ENCODE measurements around the gene GCM1. TPM values are rescaled to one million over a fixed set of nuclear protein-coding genes. Genes with fewer than 3 reads are reported as not detected.

The GCM1 gene
- polyA plus RNA-seq, 1 donor from 2014 or later = not detected

GRCh38 chr6:53095716-53096115, 52.9 kb downstream of the GCM1 start:
- Histone ChIP-seq H3K4me2 (ENCODE audit: low read length) (no peak overlapping the region), H3K79me2 (replicated peaks; ENCODE audit: insufficient read depth, low read length) (no peaks in the 10 kb centered on the region), H3F3A (ENCODE audit: insufficient read depth, low read length, poor library complexity, severe bottlenecking) (no peaks in the 10 kb centered on the region), H3K36me3 (ENCODE audit: insufficient read depth, low read length) (peaks cover 21% of the 10 kb centered on the region), H3K27ac (ENCODE audit: low read length) (no peak overlapping the region), H3K4me3 (ENCODE audit: low read length) (no peak overlapping the region), H3K9me2 (ENCODE audit: insufficient read depth, low read length) (no peaks in the 10 kb centered on the region), H3K9ac (ENCODE audit: low read length) (no peak overlapping the region), H3K27me3 (ENCODE audit: insufficient read depth, low read depth, low read length) (no peaks in the 10 kb centered on the region), H4K20me1 (ENCODE audit: insufficient read depth) (no peaks in the 10 kb centered on the region), H2AFZ (ENCODE audit: low read depth, low read length) (no peak overlapping the region), H3K9me3 (ENCODE audit: low read length) (no peaks in the 10 kb centered on the region)
- no peak for TF ChIP-seq MXI1 (conservative IDR thresholded peaks at IDR 0.05; ENCODE audit: poor library complexity, severe bottlenecking)
- TF ChIP-seq, protein P1, sequence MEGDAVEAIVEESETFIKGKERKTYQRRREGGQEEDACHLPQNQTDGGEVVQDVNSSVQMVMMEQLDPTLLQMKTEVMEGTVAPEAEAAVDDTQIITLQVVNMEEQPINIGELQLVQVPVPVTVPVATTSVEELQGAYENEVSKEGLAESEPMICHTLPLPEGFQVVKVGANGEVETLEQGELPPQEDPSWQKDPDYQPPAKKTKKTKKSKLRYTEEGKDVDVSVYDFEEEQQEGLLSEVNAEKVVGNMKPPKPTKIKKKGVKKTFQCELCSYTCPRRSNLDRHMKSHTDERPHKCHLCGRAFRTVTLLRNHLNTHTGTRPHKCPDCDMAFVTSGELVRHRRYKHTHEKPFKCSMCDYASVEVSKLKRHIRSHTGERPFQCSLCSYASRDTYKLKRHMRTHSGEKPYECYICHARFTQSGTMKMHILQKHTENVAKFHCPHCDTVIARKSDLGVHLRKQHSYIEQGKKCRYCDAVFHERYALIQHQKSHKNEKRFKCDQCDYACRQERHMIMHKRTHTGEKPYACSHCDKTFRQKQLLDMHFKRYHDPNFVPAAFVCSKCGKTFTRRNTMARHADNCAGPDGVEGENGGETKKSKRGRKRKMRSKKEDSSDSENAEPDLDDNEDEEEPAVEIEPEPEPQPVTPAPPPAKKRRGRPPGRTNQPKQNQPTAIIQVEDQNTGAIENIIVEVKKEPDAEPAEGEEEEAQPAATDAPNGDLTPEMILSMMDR (IDR thresholded peaks at IDR 0.05; ENCODE audit: poor library complexity, severe bottlenecking) = no peak
- TF ChIP-seq EZH2 (IDR thresholded peaks at IDR 0.05; ENCODE audit: borderline replicate concordance, insufficient read depth, low read length, poor library complexity, severe bottlenecking) = no peak
- TF ChIP-seq EP300 (conservative IDR thresholded peaks at IDR 0.05; ENCODE audit: poor library complexity, severe bottlenecking) = no peak
- no peak for TF ChIP-seq POLR2AphosphoS5 (IDR thresholded peaks at IDR 0.05)
- TF ChIP-seq RAD21 (conservative IDR thresholded peaks at IDR 0.05) = no peak
- TF ChIP-seq TAF1 (IDR thresholded peaks at IDR 0.05; ENCODE audit: low read depth) = no peak
- TF ChIP-seq, protein P2, sequence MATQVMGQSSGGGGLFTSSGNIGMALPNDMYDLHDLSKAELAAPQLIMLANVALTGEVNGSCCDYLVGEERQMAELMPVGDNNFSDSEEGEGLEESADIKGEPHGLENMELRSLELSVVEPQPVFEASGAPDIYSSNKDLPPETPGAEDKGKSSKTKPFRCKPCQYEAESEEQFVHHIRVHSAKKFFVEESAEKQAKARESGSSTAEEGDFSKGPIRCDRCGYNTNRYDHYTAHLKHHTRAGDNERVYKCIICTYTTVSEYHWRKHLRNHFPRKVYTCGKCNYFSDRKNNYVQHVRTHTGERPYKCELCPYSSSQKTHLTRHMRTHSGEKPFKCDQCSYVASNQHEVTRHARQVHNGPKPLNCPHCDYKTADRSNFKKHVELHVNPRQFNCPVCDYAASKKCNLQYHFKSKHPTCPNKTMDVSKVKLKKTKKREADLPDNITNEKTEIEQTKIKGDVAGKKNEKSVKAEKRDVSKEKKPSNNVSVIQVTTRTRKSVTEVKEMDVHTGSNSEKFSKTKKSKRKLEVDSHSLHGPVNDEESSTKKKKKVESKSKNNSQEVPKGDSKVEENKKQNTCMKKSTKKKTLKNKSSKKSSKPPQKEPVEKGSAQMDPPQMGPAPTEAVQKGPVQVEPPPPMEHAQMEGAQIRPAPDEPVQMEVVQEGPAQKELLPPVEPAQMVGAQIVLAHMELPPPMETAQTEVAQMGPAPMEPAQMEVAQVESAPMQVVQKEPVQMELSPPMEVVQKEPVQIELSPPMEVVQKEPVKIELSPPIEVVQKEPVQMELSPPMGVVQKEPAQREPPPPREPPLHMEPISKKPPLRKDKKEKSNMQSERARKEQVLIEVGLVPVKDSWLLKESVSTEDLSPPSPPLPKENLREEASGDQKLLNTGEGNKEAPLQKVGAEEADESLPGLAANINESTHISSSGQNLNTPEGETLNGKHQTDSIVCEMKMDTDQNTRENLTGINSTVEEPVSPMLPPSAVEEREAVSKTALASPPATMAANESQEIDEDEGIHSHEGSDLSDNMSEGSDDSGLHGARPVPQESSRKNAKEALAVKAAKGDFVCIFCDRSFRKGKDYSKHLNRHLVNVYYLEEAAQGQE (IDR thresholded peaks at IDR 0.05; ENCODE audit: borderline replicate concordance) = no peak
- no peak for TF ChIP-seq SMC3 (conservative IDR thresholded peaks at IDR 0.05; ENCODE audit: poor library complexity)

DNA sequence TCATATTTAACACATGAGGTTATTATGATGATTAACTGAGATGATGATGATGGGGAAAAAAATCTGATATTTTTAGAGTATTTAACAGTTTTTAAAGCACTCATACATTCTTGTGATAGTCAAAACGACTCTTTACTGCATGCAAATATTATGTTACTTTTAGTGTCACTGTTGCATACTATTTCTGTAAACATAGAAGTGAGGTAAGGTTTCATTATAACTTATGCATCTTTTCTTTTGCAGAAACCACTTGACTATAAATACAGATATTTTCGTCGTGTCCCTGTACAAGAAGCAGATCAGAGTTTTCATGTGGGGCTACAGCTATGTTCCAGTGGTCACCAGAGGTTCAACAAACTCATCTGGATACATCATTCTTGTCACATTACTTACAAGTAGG, 53.4 kb downstream of the GCM1 start:
- H3K9me2 ChIP-seq (ENCODE audit: insufficient read depth, low read length) = no peaks in the 10 kb centered on the region
- no peaks in the 10 kb centered on the region for H3K79me2 ChIP-seq (replicated peaks; ENCODE audit: insufficient read depth, low read length)
- H3K36me3 ChIP-seq (ENCODE audit: insufficient read depth, low read length) = peaks cover 21% of the 10 kb centered on the region
- no peaks in the 10 kb centered on the region for H3K27me3 ChIP-seq (ENCODE audit: insufficient read depth, low read depth, low read length)
- no peak overlapping the region for H3K9ac ChIP-seq (ENCODE audit: low read length)
- H3F3A ChIP-seq (ENCODE audit: insufficient read depth, low read length, poor library complexity, severe bottlenecking) = no peaks in the 10 kb centered on the region
- H2AFZ ChIP-seq (ENCODE audit: low read depth, low read length) = no peak overlapping the region
- no peak overlapping the region for H3K27ac ChIP-seq (ENCODE audit: low read length)
- no peaks in the 10 kb centered on the region for H3K9me3 ChIP-seq (ENCODE audit: low read length)
- H3K4me3 ChIP-seq (ENCODE audit: low read length) = no peak overlapping the region
- no peak overlapping the region for H3K4me2 ChIP-seq (ENCODE audit: low read length)
- H4K20me1 ChIP-seq (ENCODE audit: insufficient read depth) = no peaks in the 10 kb centered on the region
- no peak for TF ChIP-seq EP300 (conservative IDR thresholded peaks at IDR 0.05; ENCODE audit: poor library complexity, severe bottlenecking)
- TF ChIP-seq, protein P2 (IDR thresholded peaks at IDR 0.05; ENCODE audit: borderline replicate concordance) = no peak
